ENCODE data around the gene CDH13. TPM values are rescaled to one million over a fixed set of nuclear protein-coding genes. Genes with fewer than 3 reads are reported as not detected.

The CDH13 gene
- polyA plus RNA-seq, 4 donors: 9.4 to 16.6 (median 13.4) TPM

DNA sequence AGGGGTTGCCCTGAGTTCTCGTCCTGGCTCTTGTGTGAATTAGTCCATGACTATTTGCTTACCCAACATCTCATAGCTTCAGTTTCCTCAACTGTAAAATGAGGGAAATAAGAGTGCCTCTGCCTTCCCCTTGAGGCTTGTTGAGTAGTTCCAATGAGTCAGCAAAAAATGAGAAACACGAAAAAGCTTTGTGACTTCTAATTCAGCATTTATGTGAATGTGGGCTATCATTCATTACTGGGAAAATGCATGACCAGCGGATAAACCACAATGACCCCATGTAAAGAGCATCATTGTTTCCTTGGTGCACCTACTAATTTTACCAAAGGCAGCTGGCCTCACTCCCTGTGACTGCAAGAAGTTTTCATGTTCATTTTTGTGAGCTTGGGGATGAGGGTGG, 806.4 kb downstream of the CDH13 start:
- DNase-seq (ENCODE audit: low read depth in 4 of 4, low spot score in 2 of 4): no peak

DNA sequence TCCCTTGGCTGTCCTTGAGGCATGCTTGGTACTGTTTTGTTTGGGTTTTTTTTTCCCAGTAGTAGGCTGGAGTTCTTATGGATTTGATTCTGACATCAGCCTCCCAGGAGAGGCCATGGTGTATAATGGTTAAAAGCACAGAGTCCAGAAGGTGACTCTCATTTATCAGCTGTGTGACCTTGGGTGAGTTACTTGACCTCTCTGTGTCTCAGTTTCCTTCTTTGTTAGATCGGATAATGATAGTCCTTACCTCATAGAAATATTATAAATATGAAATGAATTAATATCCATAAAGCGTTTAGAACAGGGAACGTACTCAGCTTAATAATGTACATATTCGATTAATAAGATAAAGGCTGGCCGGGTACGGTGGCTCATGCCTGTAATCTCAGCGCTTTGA, 810.3 kb downstream of the CDH13 start:
- DNase-seq (ENCODE audit: low read depth in 4 of 4, low spot score in 2 of 4): no peak

DNA sequence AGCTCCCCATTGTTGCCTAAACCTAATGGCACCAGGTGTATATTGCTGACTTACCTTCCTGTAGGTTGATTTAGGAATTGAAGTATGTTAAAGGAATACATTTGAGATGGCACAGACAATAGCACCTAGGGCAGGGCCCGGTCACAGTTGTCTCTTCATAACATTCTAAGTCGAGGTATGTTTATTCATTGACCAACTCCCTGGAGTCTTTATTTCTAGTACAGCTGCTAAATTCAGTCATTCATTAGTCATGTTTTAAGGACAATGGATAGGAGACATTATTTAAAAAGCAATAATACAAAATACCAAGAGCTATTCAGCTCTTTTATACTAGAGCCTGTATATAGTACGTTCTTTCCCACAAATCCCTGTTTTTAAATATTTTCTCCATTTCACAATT, 811.6 kb downstream of the CDH13 start:
- DNase-seq (ENCODE audit: low read depth in 4 of 4, low spot score in 2 of 4): no peak

DNA sequence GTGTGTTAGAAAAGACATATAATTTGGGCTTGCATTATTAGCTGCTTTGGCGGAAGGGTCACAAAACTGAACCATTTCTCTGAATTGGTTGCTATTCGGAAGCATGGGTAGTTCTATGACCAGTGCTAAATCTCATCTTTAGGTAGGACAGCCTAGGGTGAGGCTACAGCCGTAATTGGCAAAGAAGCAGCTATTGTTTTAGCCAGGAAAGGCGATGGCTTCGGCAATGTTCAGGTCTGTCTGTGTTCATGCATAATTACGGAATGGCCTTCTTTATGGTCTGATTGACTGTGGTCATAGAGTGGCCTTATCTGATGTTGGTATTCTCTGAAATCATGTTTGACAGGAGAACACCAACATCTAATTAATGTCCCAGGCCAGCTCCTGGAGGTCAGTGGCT, 812.6 kb downstream of the CDH13 start:
- no peak for DNase-seq (ENCODE audit: low read depth in 4 of 4, low spot score in 2 of 4)

DNA sequence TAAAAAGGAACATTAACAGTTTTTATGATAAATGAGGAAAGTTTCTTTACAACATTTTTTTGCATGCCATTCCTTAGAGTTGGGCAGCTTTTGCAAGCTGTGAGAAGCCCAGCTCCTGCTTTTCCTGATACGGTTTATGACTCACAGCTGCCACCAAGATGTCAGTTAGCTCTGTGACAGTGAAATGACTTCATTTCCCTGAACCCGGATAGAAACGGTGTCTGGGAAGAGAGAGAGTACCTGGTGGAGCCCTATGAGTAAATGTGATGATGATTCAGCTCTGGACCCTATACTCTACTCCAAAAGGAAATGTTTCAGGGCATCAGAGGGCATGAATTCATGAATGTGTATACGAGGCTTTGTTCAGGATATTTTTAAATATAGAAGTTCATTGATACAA, 814.7 kb downstream of the CDH13 start:
- DNase-seq (ENCODE audit: low read depth in 4 of 4, low spot score in 2 of 4): no peak

DNA sequence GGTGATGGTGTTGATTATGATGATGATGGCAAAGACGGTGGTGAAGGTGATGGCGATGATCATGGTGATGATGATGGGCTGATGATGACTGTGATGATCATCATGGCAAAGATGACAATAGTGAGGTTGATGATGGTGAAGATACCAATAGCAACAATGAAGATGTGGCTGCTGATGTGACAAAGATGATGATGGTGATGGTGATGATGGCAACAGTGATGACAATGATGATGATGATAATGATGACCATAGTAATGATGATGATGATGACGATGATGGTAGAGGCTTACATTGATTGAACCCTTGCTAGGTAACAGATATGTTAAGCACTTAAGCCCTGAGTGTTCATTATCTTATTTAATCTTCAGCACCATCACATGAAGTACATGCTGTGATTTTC, 817.2 kb downstream of the CDH13 start:
- DNase-seq (ENCODE audit: low read depth in 4 of 4, low spot score in 2 of 4): no peak

DNA sequence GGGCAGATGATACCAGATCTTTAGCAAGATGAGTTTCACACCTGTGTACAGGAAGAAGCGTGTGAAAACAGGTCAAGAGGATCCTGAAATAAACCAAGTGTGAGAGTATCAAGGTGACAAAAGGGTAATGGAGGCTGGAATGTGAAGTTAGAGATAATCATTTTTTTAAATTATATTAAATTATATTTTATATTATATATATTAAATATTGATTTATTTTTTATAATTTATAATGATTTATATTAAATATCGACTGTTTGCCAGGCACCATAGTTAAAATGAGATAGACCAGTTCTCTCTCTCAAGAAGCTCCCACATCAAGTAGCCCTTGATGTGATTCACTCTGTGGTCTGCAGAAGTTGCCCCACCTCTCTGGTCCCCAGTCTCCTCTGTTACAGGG, 820.8 kb downstream of the CDH13 start:
- no peak for DNase-seq (ENCODE audit: low read depth in 4 of 4, low spot score in 2 of 4)

DNA sequence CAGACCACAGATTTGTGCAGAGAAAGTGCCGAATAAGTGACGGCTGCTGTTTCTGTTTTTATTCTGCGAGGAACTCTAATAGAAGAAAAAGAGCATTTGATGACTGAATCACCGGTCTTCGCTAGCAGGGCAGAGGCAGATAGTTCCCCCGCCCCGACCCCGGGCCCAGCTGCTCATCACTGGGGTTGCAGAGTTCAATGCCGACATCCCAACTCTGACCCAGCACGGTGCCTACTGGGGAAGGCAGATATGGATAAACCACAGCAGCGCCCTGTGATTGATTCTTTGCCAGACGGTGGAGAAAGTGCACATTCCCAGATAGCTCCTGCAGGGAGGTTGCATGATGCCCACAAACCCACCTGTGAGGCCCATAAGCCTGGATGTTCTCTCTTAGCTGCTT, 823.1 kb downstream of the CDH13 start:
- DNase-seq (ENCODE audit: low read depth in 4 of 4, low spot score in 2 of 4): no peak

DNA sequence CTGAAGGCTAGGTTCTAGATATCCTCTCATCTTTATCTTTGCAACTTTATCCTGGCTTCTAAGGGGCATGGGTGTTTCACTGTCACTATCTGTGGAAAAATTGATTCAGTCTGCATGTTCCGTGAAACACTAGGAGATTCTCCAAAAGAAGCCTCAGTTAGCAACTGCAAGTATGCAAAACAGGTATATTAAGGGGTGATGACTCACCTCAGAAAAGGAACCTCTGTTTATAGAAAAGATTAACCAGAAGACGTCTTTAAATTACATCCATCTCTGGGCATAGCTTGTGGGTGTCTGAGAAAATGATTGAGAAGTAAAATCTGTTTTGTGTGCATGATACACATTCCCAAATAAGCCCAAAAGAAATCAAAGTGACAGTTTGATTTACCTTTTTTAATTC, 827.2 kb downstream of the CDH13 start:
- no peak for DNase-seq (ENCODE audit: low read depth in 4 of 4, low spot score in 2 of 4)

DNA sequence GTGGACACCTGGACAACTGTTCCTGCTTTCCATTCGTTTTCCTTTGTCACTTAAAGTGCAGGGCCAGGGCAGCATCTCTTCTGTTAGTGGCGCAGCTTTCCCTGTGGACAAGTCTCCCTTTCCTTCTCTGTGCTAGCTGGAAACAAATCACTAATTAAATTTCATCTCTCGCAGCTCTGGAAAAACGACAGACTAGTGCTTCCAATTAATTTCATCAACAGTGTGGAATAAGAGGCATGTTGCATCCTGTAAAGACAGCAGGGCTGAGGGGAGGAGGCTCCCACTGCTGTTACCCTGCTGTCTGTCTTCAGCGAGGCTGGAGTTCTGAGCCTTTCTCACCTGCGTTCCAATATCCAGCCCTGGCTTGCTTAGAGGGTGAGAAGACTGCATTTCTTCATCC, 828.9 kb downstream of the CDH13 start:
- no peak for DNase-seq (ENCODE audit: low read depth in 4 of 4, low spot score in 2 of 4)

DNA sequence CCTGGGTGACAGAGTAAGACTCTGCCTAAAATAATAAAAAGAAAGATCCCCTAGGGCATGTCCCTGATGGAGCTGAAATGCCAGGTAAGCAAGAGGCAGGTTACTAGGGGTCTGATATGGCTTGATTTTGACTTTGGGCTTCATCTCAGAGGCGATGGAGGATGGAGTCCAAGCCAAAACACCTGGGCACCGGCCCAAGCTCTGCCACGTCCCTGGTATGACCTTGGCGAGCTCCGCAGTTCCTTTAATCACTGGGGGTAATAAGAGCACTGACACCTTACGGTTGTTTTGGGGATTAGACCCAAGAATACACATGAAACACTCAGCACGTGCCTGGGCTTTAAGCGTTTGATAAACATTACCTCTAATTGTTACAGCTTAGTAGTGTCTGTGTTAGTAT, 830.2 kb downstream of the CDH13 start:
- DNase-seq (ENCODE audit: low read depth in 4 of 4, low spot score in 2 of 4): no peak

DNA sequence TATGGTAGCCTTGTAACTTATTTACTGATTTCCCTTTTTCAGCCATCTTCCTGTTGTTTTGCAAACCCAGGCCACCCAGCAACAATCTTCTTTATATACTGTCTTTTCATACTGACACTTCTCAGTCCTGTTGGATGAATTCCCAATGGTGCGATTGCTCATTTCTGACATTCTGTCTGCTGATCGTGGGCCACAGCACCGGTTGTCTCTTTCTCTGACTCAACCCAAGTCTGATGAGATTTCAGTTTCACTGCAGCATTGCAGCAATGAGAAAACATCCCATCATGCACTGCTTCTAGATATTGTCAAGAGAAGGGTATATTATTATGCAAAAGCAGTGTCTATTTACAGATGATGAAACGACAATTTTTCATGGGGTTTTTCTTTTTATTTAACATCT, 831.8 kb downstream of the CDH13 start:
- DNase-seq (ENCODE audit: low read depth in 4 of 4, low spot score in 2 of 4): no peak

DNA sequence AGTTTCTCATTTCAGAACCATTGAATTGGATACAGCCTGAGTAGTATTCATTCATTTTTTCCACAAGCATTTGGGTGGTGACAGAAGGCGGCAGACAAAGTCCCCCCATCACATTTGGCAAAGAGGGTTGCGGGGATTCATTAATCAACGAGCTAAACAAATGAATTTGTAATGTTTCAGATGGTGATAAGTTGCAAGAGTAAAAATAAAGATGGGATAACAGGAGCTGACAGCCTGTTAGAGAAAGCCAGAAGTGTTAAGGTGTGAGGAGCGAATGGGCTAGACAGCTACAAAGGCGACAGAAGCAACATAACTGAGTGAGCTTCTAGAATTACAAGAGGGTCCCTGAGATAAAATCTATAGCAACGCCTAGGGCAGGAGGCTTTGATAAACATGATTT, 838.2 kb downstream of the CDH13 start:
- no peak for DNase-seq (ENCODE audit: low read depth in 4 of 4, low spot score in 2 of 4)

DNA sequence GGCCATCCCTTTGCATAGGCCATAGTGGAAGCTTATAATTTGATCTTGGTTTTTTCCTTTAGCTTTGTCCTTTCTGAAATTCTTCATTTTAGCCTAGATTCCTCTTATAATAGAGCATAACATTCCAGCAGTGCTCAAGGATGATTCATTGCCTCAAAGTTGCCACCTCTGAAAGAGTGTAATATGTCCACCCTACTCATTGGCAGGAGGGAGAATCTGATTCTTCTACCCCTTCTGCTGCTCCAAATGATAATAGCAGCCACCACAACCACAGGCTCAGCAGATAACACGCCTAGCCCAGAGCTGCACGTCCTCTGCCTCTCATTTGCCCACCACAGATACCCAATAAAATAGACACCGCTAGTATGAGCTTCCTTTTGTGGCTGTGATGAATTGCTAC, 843.6 kb downstream of the CDH13 start:
- no peak for DNase-seq (ENCODE audit: low read depth in 4 of 4, low spot score in 2 of 4)

DNA sequence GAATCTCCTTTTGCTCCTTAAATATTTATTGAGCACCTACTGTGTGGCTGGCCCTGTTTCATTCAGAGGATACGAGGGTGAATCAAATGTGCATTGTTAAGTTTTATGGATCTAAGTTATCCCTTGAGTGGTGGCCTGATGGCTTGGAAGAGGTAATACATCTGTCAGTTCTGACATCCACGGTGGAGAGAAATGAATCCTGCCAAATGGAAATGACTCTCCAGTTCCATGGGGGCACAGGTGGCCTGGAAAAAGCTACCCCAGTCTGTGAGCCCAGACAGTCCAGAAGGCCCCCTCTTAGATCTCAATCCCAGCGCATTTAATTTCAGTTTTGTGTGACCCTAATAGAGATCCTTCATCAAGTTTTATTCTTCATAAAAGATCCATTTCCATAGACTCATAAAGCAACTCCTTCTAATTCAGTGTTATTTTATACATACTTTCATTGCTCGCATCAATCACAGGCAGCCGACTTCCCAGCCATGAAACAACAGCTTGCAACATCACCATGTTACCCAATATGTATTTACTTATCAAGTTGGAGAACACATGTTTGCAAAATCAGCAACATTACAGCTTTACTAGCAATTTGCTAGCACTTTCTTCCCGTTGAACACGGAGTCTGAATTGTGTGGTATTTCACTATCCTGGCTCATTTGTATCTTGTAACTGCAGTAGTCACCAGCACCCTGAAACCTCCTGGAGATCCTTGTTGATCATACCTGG, 846.2 kb downstream of the CDH13 start:
- DNase-seq (ENCODE audit: low read depth in 4 of 4, low spot score in 2 of 4): no peak

DNA sequence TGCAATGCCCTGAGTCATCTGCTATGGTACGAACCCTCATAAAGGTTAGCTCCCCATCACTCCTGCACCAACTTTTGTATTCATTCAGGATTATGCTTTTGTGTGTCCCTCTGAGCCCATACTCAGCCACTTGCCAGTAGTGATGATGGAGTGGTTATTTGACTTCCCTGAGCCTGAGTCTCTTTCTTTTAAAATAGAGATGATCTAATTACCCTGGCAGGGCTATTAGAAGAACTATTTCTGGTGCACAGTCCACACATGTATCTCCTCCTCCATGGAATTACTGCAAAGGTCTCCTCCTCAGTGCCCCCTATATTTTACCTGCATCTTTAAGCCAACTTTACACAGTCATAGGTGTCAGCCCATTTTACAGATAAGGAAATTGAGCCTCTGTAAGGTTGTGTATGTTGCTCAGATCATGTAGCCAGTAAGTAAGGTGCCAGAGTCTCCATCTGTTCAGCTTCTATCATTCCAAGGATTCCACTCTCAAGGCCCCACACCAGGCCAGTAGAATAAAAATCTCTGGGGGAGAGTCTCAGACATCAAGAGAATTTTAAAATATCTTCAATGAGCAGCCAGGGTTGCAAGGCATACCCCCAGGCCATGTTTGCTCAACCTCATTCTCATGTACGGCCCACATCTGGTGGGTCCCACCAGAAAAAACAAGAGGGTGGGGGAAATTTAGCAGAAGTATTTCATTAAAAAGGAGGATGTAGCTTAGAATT, 847.3 kb downstream of the CDH13 start:
- no peak for DNase-seq (ENCODE audit: low read depth in 4 of 4, low spot score in 2 of 4)

DNA sequence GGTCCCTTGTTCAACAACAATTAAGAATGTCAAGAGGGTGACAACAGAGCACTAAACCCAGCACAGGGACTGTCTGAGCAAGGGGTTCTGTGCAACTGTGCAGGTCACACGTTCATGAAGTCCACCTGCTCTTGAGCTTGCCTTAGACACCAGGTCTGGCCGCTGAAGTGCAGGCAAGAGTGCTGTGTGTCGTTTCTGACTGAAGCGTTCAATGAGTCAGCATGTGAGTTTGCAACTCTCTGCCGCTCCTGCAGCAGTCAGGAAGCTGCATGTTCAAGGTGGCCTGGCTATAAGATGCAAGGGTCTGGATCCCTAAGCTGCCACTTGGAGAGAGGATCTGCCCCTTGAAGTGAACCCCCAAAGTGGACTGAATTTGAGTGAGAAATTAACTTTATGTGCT, 848.3 kb downstream of the CDH13 start:
- DNase-seq (ENCODE audit: low read depth in 4 of 4, low spot score in 2 of 4): no peak

DNA sequence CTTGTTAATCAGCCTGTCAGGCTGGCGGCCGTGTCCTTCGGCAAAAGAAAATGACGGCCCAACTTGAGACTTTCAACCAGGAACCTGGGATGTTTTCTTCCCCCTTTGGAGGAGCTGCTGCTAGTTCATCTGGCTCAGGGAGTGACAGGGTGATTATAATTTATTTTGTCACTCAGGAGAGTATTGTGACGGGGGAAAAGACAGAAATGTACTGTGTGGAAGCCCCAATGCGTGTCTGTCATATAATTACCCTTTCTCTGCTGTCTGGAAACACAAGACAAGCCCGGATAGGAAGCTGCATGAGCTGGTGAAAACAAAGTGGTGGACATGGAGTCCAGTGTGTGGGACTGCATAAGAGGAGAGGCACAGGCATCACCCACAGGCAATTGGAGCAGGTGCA, 854.8 kb downstream of the CDH13 start:
- no peak for DNase-seq (ENCODE audit: low read depth in 4 of 4, low spot score in 2 of 4)

DNA sequence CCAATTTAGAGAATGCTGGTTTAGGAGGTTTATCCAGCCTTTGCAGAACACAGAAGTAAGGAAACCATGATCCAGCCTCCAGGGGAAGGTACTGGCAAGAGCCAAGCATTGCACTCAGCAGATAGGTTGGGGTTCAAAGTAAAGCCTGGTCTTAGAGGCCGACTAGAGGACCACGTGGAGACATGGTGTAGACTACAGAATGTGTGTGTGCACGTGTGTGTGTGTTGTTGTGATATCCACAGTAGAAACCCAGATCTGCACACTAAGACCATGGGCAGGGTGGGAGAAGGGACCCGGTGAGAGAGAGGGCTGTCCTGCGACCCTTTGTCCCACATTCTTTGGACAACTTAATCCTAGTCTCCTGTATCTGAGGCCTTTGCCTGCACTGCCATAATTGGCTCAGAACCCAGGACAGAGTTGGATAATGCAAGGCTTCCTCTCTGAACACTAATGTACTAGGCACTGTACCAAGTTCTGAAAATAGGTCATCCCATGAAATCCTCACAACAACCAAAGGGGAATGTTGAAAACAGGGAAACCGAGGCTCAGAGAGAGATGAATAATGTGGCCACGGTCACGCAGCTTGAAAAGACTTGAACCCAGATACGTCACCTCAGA, 855.9 kb downstream of the CDH13 start:
- DNase-seq (ENCODE audit: low read depth in 4 of 4, low spot score in 2 of 4): no peak

DNA sequence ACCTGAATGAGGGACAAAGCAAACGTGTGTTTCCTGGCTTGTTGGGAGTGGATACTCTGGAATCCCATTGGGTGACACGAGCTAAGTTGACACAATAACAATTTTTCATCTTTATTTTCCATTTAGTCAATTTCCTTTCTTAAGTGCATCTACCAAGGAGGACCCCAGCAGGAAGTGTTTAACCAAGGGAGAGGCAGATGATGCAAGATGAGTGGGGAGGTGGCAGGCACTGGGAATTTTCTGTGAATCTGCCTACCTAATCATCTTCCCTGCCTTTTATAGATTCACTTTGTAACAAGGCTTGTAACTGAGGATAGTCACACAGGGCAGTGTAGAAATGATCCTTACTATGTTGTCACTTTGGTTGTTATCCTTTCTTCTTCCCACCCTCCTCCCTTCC, 863.3 kb downstream of the CDH13 start:
- DNase-seq (ENCODE audit: low read depth in 4 of 4, low spot score in 2 of 4): no peak

DNA sequence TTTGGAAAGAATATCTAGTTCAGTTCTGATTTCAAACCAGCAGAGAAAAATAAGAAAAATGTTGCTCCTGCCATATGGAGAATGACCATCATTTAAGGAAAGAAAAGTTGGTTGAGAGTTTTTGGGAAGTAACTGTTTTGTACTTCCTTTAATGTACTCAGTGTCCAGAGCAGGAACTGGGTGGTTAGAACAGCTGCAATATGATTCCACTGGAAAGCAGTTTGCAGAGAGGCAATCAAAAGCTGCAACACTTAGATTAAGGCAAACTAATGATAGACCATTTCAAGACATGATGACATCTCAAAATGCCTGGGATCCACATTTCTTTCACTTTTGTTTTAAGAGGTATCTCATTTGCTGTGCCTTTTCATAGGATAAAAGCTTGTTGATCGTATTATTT, 867.7 kb downstream of the CDH13 start:
- DNase-seq (ENCODE audit: low read depth in 4 of 4, low spot score in 2 of 4): no peak

DNA sequence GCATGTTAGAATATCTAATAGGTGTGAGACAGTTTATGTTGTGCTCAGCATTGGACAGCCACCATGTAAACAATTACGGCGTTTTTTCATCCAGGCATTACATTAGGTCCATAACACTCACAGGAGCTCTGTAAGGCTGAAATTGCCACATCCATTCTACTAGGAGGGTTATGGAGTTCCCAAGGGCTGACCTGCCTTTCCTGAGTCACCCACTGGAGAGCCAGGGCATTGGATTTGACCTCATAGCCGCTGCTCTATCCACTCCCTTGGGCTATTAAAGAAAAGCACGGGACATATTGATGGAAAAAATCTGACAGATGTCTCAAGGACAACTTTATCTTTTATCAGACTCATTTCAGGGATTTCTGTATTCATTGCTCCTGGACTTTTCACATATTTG, 874.7 kb downstream of the CDH13 start:
- DNase-seq (ENCODE audit: low read depth in 4 of 4, low spot score in 2 of 4): no peak

Measured in left renal cortex interstitium (tissue), 4 donors.